H1 (cell line): ENCODE data around the gene RRAGB. TPM values are rescaled to one million over a fixed set of nuclear protein-coding genes. Genes with fewer than 3 reads are reported as not detected.

ENCODE experiments used
- CTCF ChIA-PET: fragments of 300-600 bp; sonication (Branson Sonifier 250); formaldehyde crosslinking; loops from one replicate; lab custom pipeline; 2021; ENCODE audit not compliant: partially characterized antibody; lab: Charles Lee
- POLR2A ChIA-PET: fragments of 300-600 bp; sonication (Branson Sonifier 250); formaldehyde crosslinking; loops from one replicate; lab custom pipeline; 2021; ENCODE audit warnings: inconsistent platforms; ENCODE audit not compliant: partially characterized antibody; lab: Charles Lee
- DNase-seq, 2 experiments: peaks; one replicate each; pipeline versions ENCODE4 v3.0.0 to v3.0.0-alpha.2; 2010 to 2022; ENCODE audit warnings: low spot score in 2 of 2, low read depth in 1 of 2, mixed read lengths in 1 of 2
- FAIRE-seq: peaks from 2 replicates; lab custom pipeline; 2011; peaks lifted over from hg19 to GRCh38; lab: Jason Lieb, UNC
- H2AFZ ChIP-seq: 2 replicates; pipeline ENCODE4 v1.8.1; 2012; ENCODE audit warnings: low read length, inconsistent platforms
- H2AK5ac ChIP-seq: 2 replicates; pipeline ENCODE4 v1.6.1; 2013; ENCODE audit warnings: low read depth, low read length
- H2BK120ac ChIP-seq: replicated peaks from 2 replicates; pipeline ENCODE3; 2013; ENCODE audit warnings: low read depth, low read length, inconsistent platforms
- H2BK12ac ChIP-seq: 2 replicates; pipeline ENCODE4 v1.6.1; 2013; ENCODE audit warnings: low read depth, low read length
- H2BK15ac ChIP-seq: 2 replicates; pipeline ENCODE4 v1.6.1; 2013; ENCODE audit warnings: low read length
- H2BK20ac ChIP-seq: 2 replicates; pipeline ENCODE4 v1.6.1; 2013; ENCODE audit warnings: low read length
- H2BK5ac ChIP-seq: 2 replicates; pipeline ENCODE4 v1.6.1; 2013; ENCODE audit warnings: low read depth, low read length
- H3K14ac ChIP-seq: 2 replicates; pipeline ENCODE4 v1.6.1; 2013; ENCODE audit warnings: inconsistent platforms; ENCODE audit not compliant: insufficient read length
- H3K18ac ChIP-seq: 2 replicates; pipeline ENCODE4 v1.6.1; 2013; ENCODE audit warnings: low read length; ENCODE audit errors: extremely low read depth
- H3K23ac ChIP-seq: 2 replicates; pipeline ENCODE4 v1.6.1; 2013; ENCODE audit warnings: inconsistent platforms; ENCODE audit not compliant: insufficient read length
- H3K23me2 ChIP-seq: 2 replicates; pipeline ENCODE4 v1.6.1; 2013; ENCODE audit warnings: low read depth, low read length
- H3K27ac ChIP-seq: 2 replicates; pipeline ENCODE4 v1.6.1; 2011; ENCODE audit warnings: low read depth, low read length, inconsistent platforms
- H3K27me3 ChIP-seq, 4 experiments: replicated peaks in 1 of 4; 1 replicate in 1 of 4; 2 replicates in 3 of 4; pipeline versions ENCODE4 v1.6.1 to v1.8.1; 2011 to 2013; ENCODE audit warnings: low read length in 3 of 4, mild to moderate bottlenecking in 3 of 4, inconsistent platforms in 2 of 4, mixed read lengths in 2 of 4, moderate library complexity in 1 of 4; ENCODE audit not compliant: control insufficient read depth in 3 of 4, insufficient read depth in 3 of 4; ENCODE audit errors: extremely low read depth in 1 of 4
- H3K36me3 ChIP-seq, 4 experiments: 2 replicates each; pipeline versions ENCODE4 v1.6.1 to v1.8.1; 2011 to 2013; ENCODE audit warnings: mild to moderate bottlenecking in 4 of 4, low read length in 3 of 4, moderate library complexity in 2 of 4, control low read depth in 1 of 4, inconsistent platforms in 1 of 4; ENCODE audit not compliant: insufficient read depth in 4 of 4, control insufficient read depth in 2 of 4
- H3K4ac ChIP-seq: replicated peaks from 2 replicates; pipeline ENCODE3; 2013; ENCODE audit warnings: low read length, low read depth, mixed read lengths, inconsistent platforms; ENCODE audit not compliant: insufficient read length
- H3K4me1 ChIP-seq, 4 experiments: replicated peaks in 1 of 4; 1 replicate in 1 of 4; 2 replicates in 3 of 4; pipeline versions ENCODE4 v1.6.1 to v1.8.1; 2011 to 2013; ENCODE audit warnings: low read length in 3 of 4, inconsistent platforms in 2 of 4, mixed read lengths in 1 of 4; ENCODE audit not compliant: insufficient read depth in 4 of 4, control insufficient read depth in 3 of 4
- H3K4me2 ChIP-seq, 2 experiments: 2 replicates each; pipeline versions ENCODE4 v1.6.1 to v1.8.1; 2011 to 2013; ENCODE audit warnings: low read depth in 2 of 2, low read length in 2 of 2, control low read depth in 1 of 2, inconsistent platforms in 1 of 2, mild to moderate bottlenecking in 1 of 2; ENCODE audit not compliant: insufficient read depth in 1 of 2
- H3K4me3 ChIP-seq, 4 experiments: fragments of 200-600, 300-600 bp in 1 of 4; sonication (generic), shearing (Covaris generic), sonication (Bioruptor Twin) in 1 of 4; 2 replicates each; pipeline versions ENCODE4 v1.5.1 to v1.8.1; 2011 to 2016; ENCODE audit warnings: low read length in 4 of 4, low read depth in 3 of 4, control low read depth in 2 of 4, inconsistent platforms in 2 of 4, mild to moderate bottlenecking in 2 of 4, mixed read lengths in 1 of 4, moderate library complexity in 1 of 4; ENCODE audit not compliant: insufficient read depth in 2 of 4; ENCODE audit errors: extremely low read depth in 1 of 4
- H3K56ac ChIP-seq: replicated peaks from 2 replicates; pipeline ENCODE3; 2013; ENCODE audit warnings: low read depth, mild to moderate bottlenecking, mixed read lengths, low read length, inconsistent platforms; ENCODE audit not compliant: insufficient read length
- H3K79me1 ChIP-seq: 2 replicates; pipeline ENCODE4 v1.6.1; 2013; ENCODE audit warnings: low read depth, low read length, control low read depth
- H3K79me2 ChIP-seq, 2 experiments: 2 replicates each; pipeline versions ENCODE4 v1.6.1 to v1.8.1; 2012 to 2013; ENCODE audit warnings: low read length in 2 of 2, mild to moderate bottlenecking in 2 of 2, inconsistent platforms in 1 of 2; ENCODE audit not compliant: insufficient read depth in 2 of 2, control insufficient read depth in 1 of 2
- H3K9ac ChIP-seq, 4 experiments: replicated peaks in 1 of 4; 1 replicate in 1 of 4; 2 replicates in 3 of 4; pipeline versions ENCODE4 v1.6.1 to v1.8.1; 2011 to 2013; ENCODE audit warnings: low read depth in 3 of 4, low read length in 3 of 4, control low read depth in 2 of 4, mild to moderate bottlenecking in 2 of 4, moderate library complexity in 2 of 4, inconsistent platforms in 1 of 4; ENCODE audit errors: extremely low read depth in 1 of 4
- H3K9me3 ChIP-seq, 2 experiments: 2 replicates each; pipeline versions ENCODE4 v1.6.1 to v1.8.1; 2012 to 2013; ENCODE audit warnings: mild to moderate bottlenecking in 2 of 2, moderate library complexity in 2 of 2, control low read depth in 1 of 2, inconsistent platforms in 1 of 2, low read depth in 1 of 2, low read length in 1 of 2, mixed read lengths in 1 of 2; ENCODE audit not compliant: insufficient read depth in 2 of 2
- H4K20me1 ChIP-seq, 2 experiments: replicated peaks in 1 of 2; 2 replicates each; pipeline versions ENCODE3 to v1.8.1; 2011 to 2013; ENCODE audit warnings: inconsistent platforms in 2 of 2, low read length in 2 of 2, mild to moderate bottlenecking in 1 of 2; ENCODE audit not compliant: insufficient read depth in 2 of 2, control insufficient read depth in 1 of 2
- H4K5ac ChIP-seq: 2 replicates; pipeline ENCODE4 v1.6.1; 2013; ENCODE audit warnings: low read length, low read depth, mixed read lengths, inconsistent platforms; ENCODE audit not compliant: insufficient read length
- H4K8ac ChIP-seq: 2 replicates; pipeline ENCODE4 v1.8.0; 2013; ENCODE audit warnings: mild to moderate bottlenecking, moderate library complexity, low read length, inconsistent platforms; ENCODE audit not compliant: insufficient read depth; ENCODE audit errors: extremely low read depth
- H4K91ac ChIP-seq: replicated peaks from 2 replicates; pipeline ENCODE3; 2013; ENCODE audit warnings: low read length, mixed read lengths, inconsistent platforms; ENCODE audit not compliant: insufficient read length
- CBX5 ChIP-seq: fragments of 300-800, 300-1000 bp; sonication (generic); IDR thresholded peaks from 2 replicates; pipeline ENCODE4 v1.7.1; 2016; ENCODE audit warnings: antibody characterized with exemption, low read length, low read depth
- CTBP2 ChIP-seq: IDR thresholded peaks from 2 replicates; pipeline ENCODE4 v1.7.0; 2011; ENCODE audit warnings: borderline replicate concordance, mild to moderate bottlenecking, moderate library complexity, mixed read lengths, low read length; ENCODE audit not compliant: insufficient read depth, insufficient read length
- WGBS, 2 experiments: shearing (Covaris generic) in 1 of 2; methylation state at CpG; one replicate each; pipeline versions ENCODE4 v1.1.6 to v1.1.7; 2013 to 2015; ENCODE audit warnings: low lambda C conversion rate in 2 of 2, mixed read lengths in 2 of 2, inconsistent platforms in 1 of 2, low coverage in 1 of 2, missing lambda C conversion rate in 1 of 2; ENCODE audit not compliant: insufficient replicate concordance in 2 of 2, insufficient coverage in 1 of 2, insufficient read length in 1 of 2; ENCODE audit errors: extremely low coverage in 1 of 2, missing lambda C conversion rate in 1 of 2; 5-methylcytosine and 5-hydroxymethylcytosine counted together
- polyA plus RNA-seq, 7 experiments: library from polyadenylated mRNA; depleted of rRNA in 3 of 7; stranded (reverse) in 5 of 7; unstranded in 2 of 7; fragments of >200 nt in 5 of 7; fragments of 200-250 nt in 2 of 7; gene quantifications; 1 replicate in 5 of 7; 2 replicates in 1 of 7; 4 replicates in 1 of 7; pipeline versions ENCODE4 v1.2.1 to v1.2.3, GENCODE V29; 2011 to 2013; ENCODE audit warnings: missing spikeins in 2 of 7, mixed read lengths in 2 of 7
- total RNA-seq: library from RNA; stranded (reverse); fragmentation: NEBNext Ultra II Directional; extraction: Animal tissue kit (Norgen Biotek cat#: 25700); gene quantifications from 2 replicates; pipeline ENCODE4 v1.2.1, GENCODE V29; 2021

Gene RRAGB
- total and polyA plus RNA-seq, 2 of the 8 experiments (the other 6 are each of a cell fraction or from before 2014, with no cell fraction given) = 5.8 to 6.8 TPM

- 33% methylated on average over 1 of the region's 1 CpG; no CpG with 5 or more reads in 1 of the 2 experiments for WGBS, 2 experiments
- Histone ChIP-seq H2AK5ac (no peak overlapping the region), H3K4me3 (no peak overlapping the region), H3K36me3 (no peaks in the 10 kb centered on the region), H4K91ac (no peak overlapping the region), H3K56ac (no peak overlapping the region), H3K79me1 (no peaks in the 10 kb centered on the region), H3K4me2 (no peak overlapping the region), H3K9ac (no peak overlapping the region), H3K9me3 (peaks cover 0 to 3% of the 10 kb centered on the region in 2 experiments; a peak in 1 of 4 replicates), H4K5ac (no peak overlapping the region), H2AFZ (no peak overlapping the region), H3K4me1 (no peaks in the 10 kb centered on the region), H3K27me3 (no peaks in the 10 kb centered on the region), H2BK5ac (no peak overlapping the region), H2BK15ac (no peak overlapping the region), H3K4ac (no peak overlapping the region), H4K20me1 (no peaks in the 10 kb centered on the region), H3K27ac (no peak overlapping the region), H3K79me2 (no peaks in the 10 kb centered on the region), H4K8ac (no peak overlapping the region), H3K18ac (no peak overlapping the region), H3K14ac (no peak overlapping the region), H2BK20ac (no peak overlapping the region), H3K23me2 (no peaks in the 10 kb centered on the region), H3K23ac (no peak overlapping the region), H2BK120ac (no peak overlapping the region), H2BK12ac (no peak overlapping the region)
- ChIA-PET CTCF (no interaction called here), POLR2A (no interaction called here)
- FAIRE-seq = no peak
- no peak for DNase-seq
- no peak for TF ChIP-seq CBX5
- TF ChIP-seq CTBP2 = no peak
Measured at GRCh38 chrX:55668084-55668483, 49.5 kb upstream of the RRAGB start.
